Fibroblast of the aortic adventitia (primary cell): Measurements from ENCODE around the gene AIRE. TPM values are rescaled to one million over a fixed set of nuclear protein-coding genes. Genes with fewer than 3 reads are reported as not detected.

Source experiments
- DNase-seq: peaks from one replicate; pipeline ENCODE4 v3.0.0-alpha.2; 2010; ENCODE audit warnings: low read depth
- H3K4me3 ChIP-seq: 2 replicates; pipeline ENCODE4 v1.5.1; 2011; ENCODE audit warnings: low read depth, mild to moderate bottlenecking, control low read depth, low read length, moderate library complexity
- CTCF ChIP-seq: IDR thresholded peaks from 2 replicates; pipeline ENCODE4 v1.5.1; 2011; ENCODE audit warnings: mild to moderate bottlenecking, low read length, control low read depth, inconsistent platforms; ENCODE audit not compliant: insufficient read depth
- total RNA-seq: library from RNA; depleted of rRNA; stranded (reverse); fragments of >200 nt; gene quantifications from 2 replicates; pipeline ENCODE4 v1.2.3, GENCODE V29; 2012; ENCODE audit warnings: low replicate concordance

Gene AIRE
- total RNA-seq, 1 donor, result not detected

- TF ChIP-seq CTCF, result no peak
- H3K4me3 ChIP-seq, result no peak overlapping the region
- no peak for DNase-seq
These were observed 1.7 kb upstream of the AIRE start for GRCh38 chr21:44283948-44284347.

GRCh38 chr21:44286086-44286715, 525 bp downstream of the AIRE start:
- DNase-seq, result no peak
- no peak overlapping the region for H3K4me3 ChIP-seq
- TF ChIP-seq CTCF, result no peak

- no peak overlapping the region for H3K4me3 ChIP-seq
- DNase-seq, result no peak
- TF ChIP-seq CTCF, result no peak
These were observed 1.3 kb downstream of the AIRE start for GRCh38 chr21:44286716-44287632.

- no peak for TF ChIP-seq CTCF
- no peak overlapping the region for H3K4me3 ChIP-seq
- no peak for DNase-seq
These were observed 2.8 kb downstream of the AIRE start for GRCh38 chr21:44288251-44289110.

- no peak overlapping the region for H3K4me3 ChIP-seq
- no peak for DNase-seq
- TF ChIP-seq CTCF, result no peak
These were observed 3.8 kb downstream of the AIRE start for GRCh38 chr21:44289381-44290010.
